Activated CD4-positive, alpha-beta T cell treated with anti-CD3 and anti-CD28 coated beads for 36 hours (primary cell): Measurements from ENCODE around the gene ID4. TPM values are rescaled to one million over a fixed set of nuclear protein-coding genes. Genes with fewer than 3 reads are reported as not detected.
A peak's percentile ranks its signal among the peaks of the same experiment; 100 is the strongest.

ENCODE experiments used
- ATAC-seq: fragments of 200-7000 bp; cut with Tn5 transposase; one replicate; pipeline ENCODE4 v1.10.0; 2021; ENCODE audit warnings: mild to moderate bottlenecking, moderate library complexity
- CTCF ChIA-PET: fragments of 350-600 bp; sonication (Branson Sonifier 250); formaldehyde crosslinking; loops from one replicate; lab custom pipeline; 2021; ENCODE audit warnings: antibody characterized with exemption; lab: Charles Lee
- POLR2A ChIA-PET: fragments of 350-600 bp; sonication (Branson Sonifier 250); formaldehyde crosslinking; loops from one replicate; lab custom pipeline; 2021; ENCODE audit warnings: antibody characterized with exemption, inconsistent platforms; lab: Charles Lee
- DNase-seq: peaks from one replicate; pipeline ENCODE4 v3.0.0-alpha.2; 2020
- H3K27ac Mint-ChIP-seq: one replicate; pipeline ENCODE4 v1.8.0; 2021; ENCODE audit warnings: mixed read lengths
- H3K27me3 Mint-ChIP-seq: one replicate; pipeline ENCODE4 v1.8.0; 2021; ENCODE audit warnings: mixed read lengths
- H3K36me3 Mint-ChIP-seq: one replicate; pipeline ENCODE4 v1.8.0; 2021; ENCODE audit warnings: low read depth, mixed read lengths
- H3K4me1 Mint-ChIP-seq: one replicate; pipeline ENCODE4 v1.8.0; 2021; ENCODE audit warnings: mixed read lengths
- H3K4me3 Mint-ChIP-seq: one replicate; pipeline ENCODE4 v1.8.0; 2021; ENCODE audit warnings: mild to moderate bottlenecking, moderate library complexity, mixed read lengths
- H3K9me3 Mint-ChIP-seq: one replicate; pipeline ENCODE4 v1.8.0; 2021; ENCODE audit warnings: low read depth, mixed read lengths
- intact Hi-C, 2 experiments: fragments of 100-400 bp; cut with DNase I in 1 of 2; cut with micrococcal nuclease in 1 of 2; formaldehyde crosslinking; loops; one replicate each; pipeline versions ENCODE4 v1.14.2 to v1.15.1; 2022 to 2024; cut with DNase I, micrococcal nuclease
- total RNA-seq, 2 experiments: library from RNA; stranded (reverse); gene quantifications; one replicate each; pipeline ENCODE4 v1.2.3, GENCODE V29; 2021

ID4 gene
- total RNA-seq, 2 experiments from 2014 or later = not detected

- ATAC-seq (no peak), DNase-seq (no peak)
- Mint-ChIP-seq H3K27ac (no peak overlapping the region), H3K27me3 (no peaks in the 10 kb centered on the region), H3K9me3 (no peaks in the 10 kb centered on the region), H3K36me3 (no peaks in the 10 kb centered on the region), H3K4me3 (no peak overlapping the region), H3K4me1 (no peaks in the 10 kb centered on the region)
- CTCF ChIA-PET = interaction anchor here (0.6 kb wide), 1 partner anchor 203 kb away, joined by 3 read pairs; no protein-coding TSS in a partner anchor
- intact Hi-C loops = no loop called here
- POLR2A ChIA-PET = interaction anchor here (0.6 kb wide), 1 partner anchor 263 kb away, joined by 3 read pairs; no protein-coding TSS in a partner anchor
Measured at GRCh38 chr6:19866985-19867627, 29.9 kb downstream of the ID4 start.

DNA sequence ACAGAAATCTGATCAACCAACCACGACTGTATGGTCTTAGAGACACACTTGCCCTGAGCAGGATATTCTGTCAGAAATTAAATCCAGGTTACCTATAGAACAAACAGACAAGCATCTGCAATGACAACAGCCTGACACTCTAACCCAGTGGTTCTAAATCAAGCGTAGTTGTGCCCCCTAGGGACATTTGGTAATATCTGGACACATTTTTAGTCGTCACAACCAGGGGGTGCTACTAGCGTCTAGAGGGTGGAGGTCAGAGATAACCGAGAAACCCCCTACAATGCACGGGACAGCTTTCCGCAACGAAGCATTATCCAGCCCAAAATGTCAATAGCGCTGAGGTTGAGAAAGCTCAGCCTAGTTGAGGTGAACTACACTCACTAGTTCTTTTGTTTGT, 32.3 kb downstream of the ID4 start:
- Mint-ChIP-seq H3K4me3 (no peak overlapping the region), H3K4me1 (no peaks in the 10 kb centered on the region), H3K27me3 (no peaks in the 10 kb centered on the region), H3K27ac (no peak overlapping the region), H3K36me3 (no peaks in the 10 kb centered on the region), H3K9me3 (no peaks in the 10 kb centered on the region)
- ATAC-seq = no peak
- POLR2A ChIA-PET = no interaction called here
- intact Hi-C loops = no loop called here
- no peak for DNase-seq
- CTCF ChIA-PET = no interaction called here

GRCh38 chr6:19870322-19870721, 33.2 kb downstream of the ID4 start:
- intact Hi-C loops = no loop called here
- Mint-ChIP-seq H3K27ac (no peak overlapping the region), H3K36me3 (no peaks in the 10 kb centered on the region), H3K27me3 (peaks cover 2% of the 10 kb centered on the region), H3K4me1 (no peaks in the 10 kb centered on the region), H3K4me3 (no peak overlapping the region), H3K9me3 (no peaks in the 10 kb centered on the region)
- no peak for ATAC-seq
- no peak for DNase-seq
- ChIA-PET POLR2A (no interaction called here), CTCF (no interaction called here)

DNA sequence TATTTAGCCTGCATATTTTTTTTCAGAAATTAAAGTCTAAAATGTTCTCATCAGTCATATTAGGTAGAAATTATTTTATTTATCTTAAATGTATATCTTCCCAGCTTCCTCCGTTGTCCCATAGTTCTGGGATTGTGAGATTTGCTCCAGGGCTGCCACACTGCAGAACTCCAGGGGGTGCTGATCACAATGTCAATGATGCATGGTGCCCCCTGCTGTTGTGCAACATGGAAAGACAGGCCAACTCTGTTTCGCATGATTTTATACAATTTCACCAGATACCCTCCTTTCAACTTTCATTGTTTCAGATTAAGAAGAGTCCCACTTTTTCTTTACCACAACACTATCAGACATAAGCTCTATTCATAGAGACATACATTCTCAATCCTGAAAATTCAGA, 35.9 kb downstream of the ID4 start:
- H3K27me3 Mint-ChIP-seq = peaks cover 4% of the 10 kb centered on the region
- intact Hi-C loops = no loop called here
- no peaks in the 10 kb centered on the region for H3K9me3 Mint-ChIP-seq
- ChIA-PET POLR2A (no interaction called here), CTCF (no interaction called here)
- H3K4me3 Mint-ChIP-seq = no peak overlapping the region
- no peak overlapping the region for H3K27ac Mint-ChIP-seq
- no peaks in the 10 kb centered on the region for H3K36me3 Mint-ChIP-seq
- no peaks in the 10 kb centered on the region for H3K4me1 Mint-ChIP-seq
- no peak for ATAC-seq
- peak; percentile 11 for DNase-seq

DNA sequence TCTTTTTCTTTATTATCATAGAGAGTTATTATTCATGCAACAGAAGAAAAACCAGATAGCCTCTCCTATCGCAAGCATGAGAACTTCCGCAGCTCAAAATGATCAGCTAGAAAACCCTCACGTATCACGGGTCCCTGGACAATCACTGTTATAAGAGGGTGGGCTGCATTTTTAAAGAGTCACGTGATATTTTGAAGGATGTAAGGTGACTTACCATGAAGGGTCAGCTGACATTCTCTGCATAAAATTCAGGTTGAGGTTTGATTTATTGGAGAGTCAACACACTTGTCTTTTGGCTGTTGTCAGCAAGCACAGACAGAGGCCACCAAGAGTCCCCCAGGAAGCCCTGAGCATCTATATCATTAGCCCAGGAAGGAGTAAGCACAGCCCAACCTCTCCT, 39.5 kb downstream of the ID4 start:
- DNase-seq (no peak), ATAC-seq (no peak)
- H3K27ac Mint-ChIP-seq = no peak overlapping the region
- intact Hi-C loops = no loop called here
- H3K36me3 Mint-ChIP-seq = no peaks in the 10 kb centered on the region
- H3K4me3 Mint-ChIP-seq = no peak overlapping the region
- no peaks in the 10 kb centered on the region for H3K4me1 Mint-ChIP-seq
- ChIA-PET CTCF (no interaction called here), POLR2A (no interaction called here)
- no peaks in the 10 kb centered on the region for H3K9me3 Mint-ChIP-seq
- peaks cover 4% of the 10 kb centered on the region for H3K27me3 Mint-ChIP-seq

DNA sequence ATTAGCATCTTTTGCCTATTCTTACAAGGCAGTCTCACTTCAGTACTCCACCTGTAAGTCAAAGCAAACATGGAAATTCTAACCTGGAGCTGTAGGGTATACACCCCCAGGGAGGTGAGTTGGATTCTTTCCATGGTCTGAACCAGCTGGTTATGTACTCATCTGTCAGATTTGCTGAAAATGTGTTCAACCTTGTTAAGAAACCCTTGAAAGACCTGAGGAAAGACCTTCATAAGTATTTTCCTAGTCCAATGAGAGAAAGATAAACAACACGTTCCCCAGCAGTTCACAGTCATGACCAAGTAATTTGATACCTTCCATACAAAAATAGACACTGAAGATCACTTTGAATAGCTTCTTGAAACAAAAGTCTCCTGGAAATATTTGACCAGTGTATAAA, 42.5 kb downstream of the ID4 start:
- H3K9me3 Mint-ChIP-seq = no peaks in the 10 kb centered on the region
- intact Hi-C loops = no loop called here
- no peak for ATAC-seq
- no peak for DNase-seq
- H3K36me3 Mint-ChIP-seq = no peaks in the 10 kb centered on the region
- POLR2A ChIA-PET = no interaction called here
- H3K27ac Mint-ChIP-seq = no peak overlapping the region
- CTCF ChIA-PET = no interaction called here
- no peaks in the 10 kb centered on the region for H3K4me1 Mint-ChIP-seq
- H3K4me3 Mint-ChIP-seq = no peak overlapping the region
- peaks cover 4% of the 10 kb centered on the region for H3K27me3 Mint-ChIP-seq

DNA sequence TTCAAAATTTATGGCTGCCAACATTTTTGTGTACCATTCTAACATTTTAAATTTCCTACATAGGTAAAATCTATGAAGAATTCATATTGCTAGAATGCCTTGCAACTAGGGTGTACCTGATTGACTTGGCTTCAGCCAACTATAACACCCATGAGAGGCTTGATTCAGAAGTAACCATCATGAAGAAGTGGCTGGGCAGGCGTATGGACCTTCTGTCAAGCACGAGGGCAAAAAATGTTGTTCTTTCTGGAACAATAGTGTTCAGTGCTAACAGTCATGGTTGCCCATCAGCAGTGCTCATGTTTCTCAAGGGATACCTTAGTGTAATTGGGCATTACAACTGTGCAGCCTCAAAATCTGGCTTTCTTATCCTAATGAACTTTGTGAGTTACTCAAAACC, 42.9 kb downstream of the ID4 start:
- Mint-ChIP-seq H3K9me3 (no peaks in the 10 kb centered on the region), H3K4me3 (no peak overlapping the region), H3K36me3 (no peaks in the 10 kb centered on the region), H3K4me1 (no peaks in the 10 kb centered on the region), H3K27me3 (peaks cover 4% of the 10 kb centered on the region), H3K27ac (no peak overlapping the region)
- ChIA-PET CTCF (no interaction called here), POLR2A (no interaction called here)
- ATAC-seq (no peak), DNase-seq (no peak)
- intact Hi-C loops = no loop called here

- CTCF ChIA-PET = interaction anchor here (0.5 kb wide), 1 partner anchor 458 kb away, joined by 3 read pairs; no protein-coding TSS in a partner anchor
- Mint-ChIP-seq H3K36me3 (no peaks in the 10 kb centered on the region), H3K27me3 (peaks cover 3% of the 10 kb centered on the region), H3K27ac (no peak overlapping the region), H3K4me1 (no peaks in the 10 kb centered on the region), H3K4me3 (no peak overlapping the region), H3K9me3 (no peaks in the 10 kb centered on the region)
- ATAC-seq = no peak
- DNase-seq = no peak
- intact Hi-C loops = no loop called here
- POLR2A ChIA-PET = no interaction called here
Measured at GRCh38 chr6:19891451-19891850, 54.3 kb downstream of the ID4 start.
